Hematopoietic multipotent progenitor cell treated with erythropoietin and hydrocortisone succinate and interleukin-3 and kit ligand, for 8 days (in vitro differentiated cells): Measurements from ENCODE around the gene HACD4.

Experiments
- DNase-seq: peaks from one replicate; pipeline ENCODE4 v3.0.0-alpha.2; 2015

The HACD4 gene

GRCh38 chr9:20962536-20963225 lies 68.8 kb downstream of the HACD4 start:
- no peak for DNase-seq

GRCh38 chr9:20950707-20951106 lies 80.7 kb downstream of the HACD4 start:
- no peak for DNase-seq
